ENCODE results near the gene ABCA6. TPM values are rescaled to one million over a fixed set of nuclear protein-coding genes. Genes with fewer than 3 reads are reported as not detected.

ABCA6 gene
- total RNA-seq, 2 experiments from 2014 or later, result not detected

DNA sequence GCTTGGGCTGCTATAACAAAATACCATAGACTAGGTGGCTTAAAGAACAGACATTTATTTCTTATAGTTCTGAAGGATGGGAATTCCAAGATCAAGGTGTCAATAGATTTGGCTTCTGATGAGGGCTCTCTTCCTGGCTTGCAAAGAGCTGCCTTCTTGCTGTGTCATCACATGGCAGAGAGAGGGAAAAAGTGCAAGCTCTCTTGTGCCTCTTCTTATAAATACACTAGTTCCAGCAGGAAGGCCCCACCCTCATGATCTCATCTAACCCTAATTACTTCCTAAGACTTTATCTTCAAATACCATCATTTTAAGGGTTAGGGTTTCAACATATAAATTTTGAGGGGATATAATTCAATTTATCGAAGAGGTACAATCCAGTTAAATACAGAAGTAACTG lies 111.5 kb downstream of the ABCA6 start:
- H3K9me3 Mint-ChIP-seq (ENCODE audit: low read depth), result no peaks in the 10 kb centered on the region
- intact Hi-C loops (cut with DNase I, micrococcal nuclease), result no loop called here
- CTCF ChIA-PET, result no interaction called here
- no peak overlapping the region for H3K4me3 Mint-ChIP-seq
- no peak overlapping the region for H3K27ac Mint-ChIP-seq
- H3K36me3 Mint-ChIP-seq (ENCODE audit: low read depth), result no peaks in the 10 kb centered on the region
- H3K27me3 Mint-ChIP-seq, result no peaks in the 10 kb centered on the region
- POLR2A ChIA-PET, result no interaction called here
- ATAC-seq, result no peak
- DNase-seq, result no peak
- H3K4me1 Mint-ChIP-seq, result no peaks in the 10 kb centered on the region

Small RNA genes within 50 kb of the gene (microRNA-seq; reads per million reads assigned to microRNA genes)
- not detected for gene MIR4524A (ENCODE audit: borderline replicate concordance)
- gene MIR4524B (ENCODE audit: borderline replicate concordance), result not detected

Other genes with a start within 250 kb of the ABCA6 start
- gene ABCA8, start 186.5 kb downstream of the ABCA6 start, total RNA-seq, result not detected
- gene ABCA9, start 81.0 kb downstream of the ABCA6 start, total RNA-seq, result not detected
- under 1 TPM; 0.27 to 0.32 TPM for gene ABCA10, start 86.9 kb upstream of the ABCA6 start, total RNA-seq
- 10 to 100 TPM; 14.4 to 15.1 TPM for gene ABCA5, start 185.2 kb upstream of the ABCA6 start, total RNA-seq